Activated T-cell treated with anti-CD3 and anti-CD28 coated beads for 4 hours (primary cell): ENCODE results near the gene HNRNPF.
"Not testable (repeated sequence)": the region's sequence is repeated elsewhere in the genome, so short reads cannot be mapped to it uniquely, and the experiment has no call there.

Source experiments
- DNase-seq: peaks from one replicate; pipeline ENCODE4 v3.0.0-alpha.2; 2020

HNRNPF gene

GRCh38 chr10:43342279-43343125 lies 66.5 kb downstream of the HNRNPF start:
- no peak for DNase-seq

DNA sequence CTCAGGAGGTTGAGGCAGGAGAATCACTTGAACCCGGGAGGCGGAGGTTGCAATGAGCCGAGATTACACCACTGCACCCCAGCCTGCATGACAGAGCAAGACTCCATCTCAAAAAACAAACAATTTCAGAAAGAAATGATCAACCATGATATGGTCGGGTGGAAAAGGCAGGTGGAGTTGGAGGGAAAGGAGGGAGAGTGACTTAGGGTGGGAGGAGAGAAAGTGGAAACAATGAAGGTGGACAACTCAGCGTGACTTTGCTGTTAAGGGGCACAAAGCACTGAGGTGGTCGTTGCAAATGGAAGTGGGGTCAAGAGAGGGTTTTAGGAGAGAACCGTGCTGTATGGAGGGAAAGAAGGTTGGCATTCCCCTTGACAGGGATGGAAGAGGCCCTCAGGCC lies 67.5 kb downstream of the HNRNPF start:
- no peak for DNase-seq

GRCh38 chr10:43340619-43341018 lies 68.4 kb downstream of the HNRNPF start:
- no peak for DNase-seq

GRCh38 chr10:43340101-43340500 lies 68.9 kb downstream of the HNRNPF start:
- DNase-seq: no peak

DNA sequence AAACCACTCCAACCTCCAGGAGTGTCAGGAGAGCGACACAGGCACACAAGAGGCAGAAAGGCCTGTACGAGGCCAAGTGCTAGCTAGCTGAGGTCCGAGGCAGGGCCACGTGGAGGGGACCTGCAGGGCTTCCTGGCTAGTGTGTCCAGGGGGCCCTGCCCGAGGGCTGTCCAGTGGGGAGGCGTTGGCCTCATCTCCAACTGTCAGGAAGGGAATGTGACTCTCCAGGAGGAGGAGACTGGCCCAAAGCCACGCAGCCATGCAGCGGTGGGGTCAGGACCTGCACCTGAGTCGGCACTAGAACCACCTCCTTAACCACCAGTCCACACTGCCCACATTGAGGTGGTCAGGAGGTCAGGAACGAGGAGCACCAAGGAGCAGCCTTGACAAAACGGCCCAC lies 69.8 kb downstream of the HNRNPF start:
- DNase-seq: no peak

DNA sequence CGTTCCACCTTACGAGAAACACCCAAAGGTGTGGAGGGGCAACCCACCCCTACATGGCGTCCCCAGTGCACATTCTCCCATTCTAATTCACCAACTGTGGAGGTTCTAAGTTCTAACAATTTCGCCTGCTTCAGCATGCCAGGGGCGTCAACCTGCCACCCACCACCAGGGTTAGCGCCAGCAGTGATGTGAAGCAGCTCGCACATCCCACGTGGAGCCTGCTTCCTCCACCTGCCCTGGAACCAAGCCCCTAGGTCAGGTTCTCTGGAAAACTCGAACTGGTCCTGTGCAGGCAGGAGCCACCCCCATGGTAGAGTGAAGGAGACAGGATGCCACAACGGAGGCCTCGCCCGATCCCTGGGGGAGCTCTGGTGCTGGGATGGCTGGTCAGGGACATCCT lies 70.9 kb downstream of the HNRNPF start:
- no peak for DNase-seq

- DNase-seq: not testable (repeated sequence)
These were observed 71.5 kb downstream of the HNRNPF start for GRCh38 chr10:43337536-43337935.

GRCh38 chr10:43336641-43337318 lies 72.2 kb downstream of the HNRNPF start:
- no peak for DNase-seq

- DNase-seq: no peak
These were observed 72.9 kb downstream of the HNRNPF start for GRCh38 chr10:43336061-43336460.
